Glutamatergic neuron (in vitro differentiated cells): ENCODE measurements around the gene CACNG5. TPM values are rescaled to one million over a fixed set of nuclear protein-coding genes. Genes with fewer than 3 reads are reported as not detected.

Experiments used
- DNase-seq: peaks from one replicate; pipeline ENCODE4 v3.0.0; 2022
- H3K27ac Mint-ChIP-seq: one replicate; pipeline ENCODE4 v1.8.0; 2020; ENCODE audit warnings: mild to moderate bottlenecking, mixed read lengths, inconsistent platforms; ENCODE audit not compliant: unreplicated experiment
- H3K27me3 Mint-ChIP-seq: one replicate; pipeline ENCODE4 v1.8.0; 2020; ENCODE audit warnings: mild to moderate bottlenecking, moderate library complexity, mixed read lengths, inconsistent platforms; ENCODE audit not compliant: unreplicated experiment
- H3K36me3 Mint-ChIP-seq: one replicate; pipeline ENCODE4 v1.8.0; 2020; ENCODE audit warnings: mild to moderate bottlenecking, mixed read lengths, inconsistent platforms; ENCODE audit not compliant: unreplicated experiment
- H3K4me1 Mint-ChIP-seq: one replicate; pipeline ENCODE4 v1.8.0; 2020; ENCODE audit warnings: mild to moderate bottlenecking, low read depth, mixed read lengths, inconsistent platforms; ENCODE audit not compliant: unreplicated experiment
- H3K4me3 Mint-ChIP-seq: one replicate; pipeline ENCODE4 v1.8.0; 2020; ENCODE audit warnings: mild to moderate bottlenecking, mixed read lengths, inconsistent platforms; ENCODE audit not compliant: unreplicated experiment
- H3K9me3 Mint-ChIP-seq: one replicate; pipeline ENCODE4 v1.8.0; 2020; ENCODE audit warnings: mild to moderate bottlenecking, moderate library complexity, mixed read lengths, inconsistent platforms; ENCODE audit not compliant: unreplicated experiment
- CTCF ChIP-seq: fragments of 200-600 bp; sonication (generic); IDR thresholded peaks from one replicate; pipeline ENCODE4 v1.5.0; 2021; ENCODE audit not compliant: partially characterized antibody, unreplicated experiment
- long read RNA-seq: library from polyadenylated mRNA; unstranded; transcript quantifications from one replicate; pipeline ENCODE4 v2.0.0, GENCODE V29; 2020; ENCODE audit not compliant: unreplicated experiment
- total RNA-seq: library from RNA; stranded (reverse); fragmentation: NEBNext Ultra II Directional; extraction: Animal tissue kit (Norgen Biotek cat#: 25700); gene quantifications from one replicate; pipeline ENCODE4 v1.2.1, GENCODE V29; 2021; ENCODE audit not compliant: unreplicated experiment

Gene CACNG5, protein sequence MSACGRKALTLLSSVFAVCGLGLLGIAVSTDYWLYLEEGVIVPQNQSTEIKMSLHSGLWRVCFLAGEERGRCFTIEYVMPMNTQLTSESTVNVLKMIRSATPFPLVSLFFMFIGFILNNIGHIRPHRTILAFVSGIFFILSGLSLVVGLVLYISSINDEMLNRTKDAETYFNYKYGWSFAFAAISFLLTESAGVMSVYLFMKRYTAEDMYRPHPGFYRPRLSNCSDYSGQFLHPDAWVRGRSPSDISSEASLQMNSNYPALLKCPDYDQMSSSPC
- total RNA-seq, result 45.1 TPM
- long read RNA-seq, partial matches to known transcripts, result 0 of 2 reads
- long read RNA-seq, other reads (novel, unspliced or antisense), result 2 of 2 reads

GRCh38 chr17:66834919-66835454 lies at the start of gene CACNG5:
TSS of gene CACNG5 (plus strand) at chr17:66835117. CDS start at chr17:66877333, 42,216 bp downstream.
- peak; percentile 70 for DNase-seq
- H3K27me3 Mint-ChIP-seq, result peaks cover 21% of the 10 kb centered on the region
- no peaks in the 10 kb centered on the region for H3K36me3 Mint-ChIP-seq
- TF ChIP-seq CTCF, result no peak
- H3K4me1 Mint-ChIP-seq, result peaks cover 56% of the 10 kb centered on the region
- peaks cover 16% of the 10 kb centered on the region for H3K9me3 Mint-ChIP-seq
- peak within 1 kb of the TSS; percentile 81 for H3K4me3 Mint-ChIP-seq
- peak within 1 kb of the TSS; percentile 57 for H3K27ac Mint-ChIP-seq

- Mint-ChIP-seq H3K27ac (no peak overlapping the region), H3K4me3 (no peak overlapping the region), H3K36me3 (no peaks in the 10 kb centered on the region), H3K27me3 (no peaks in the 10 kb centered on the region), H3K9me3 (no peaks in the 10 kb centered on the region), H3K4me1 (peaks cover 16% of the 10 kb centered on the region)
- DNase-seq, result no peak
- no peak for TF ChIP-seq CTCF
Measured at GRCh38 chr17:66786107-66786506, 48.8 kb upstream of the CACNG5 start.

GRCh38 chr17:66787914-66788313 lies 47.0 kb upstream of the CACNG5 start:
- H3K27ac Mint-ChIP-seq, result no peak overlapping the region
- peaks cover 18% of the 10 kb centered on the region for H3K4me1 Mint-ChIP-seq
- no peak overlapping the region for H3K4me3 Mint-ChIP-seq
- DNase-seq, result no peak
- no peak for TF ChIP-seq CTCF
- H3K27me3 Mint-ChIP-seq, result no peaks in the 10 kb centered on the region
- no peaks in the 10 kb centered on the region for H3K9me3 Mint-ChIP-seq
- no peaks in the 10 kb centered on the region for H3K36me3 Mint-ChIP-seq

GRCh38 chr17:66789093-66789492 lies 45.8 kb upstream of the CACNG5 start:
- DNase-seq, result no peak
- Mint-ChIP-seq H3K27me3 (no peaks in the 10 kb centered on the region), H3K27ac (no peak overlapping the region), H3K4me3 (no peak overlapping the region), H3K36me3 (no peaks in the 10 kb centered on the region), H3K4me1 (peaks cover 26% of the 10 kb centered on the region), H3K9me3 (no peaks in the 10 kb centered on the region)
- no peak for TF ChIP-seq CTCF

GRCh38 chr17:66789961-66790437 lies 44.9 kb upstream of the CACNG5 start:
- H3K36me3 Mint-ChIP-seq, result no peaks in the 10 kb centered on the region
- no peaks in the 10 kb centered on the region for H3K9me3 Mint-ChIP-seq
- H3K4me1 Mint-ChIP-seq, result peaks cover 26% of the 10 kb centered on the region
- no peak overlapping the region for H3K4me3 Mint-ChIP-seq
- no peak for TF ChIP-seq CTCF
- H3K27ac Mint-ChIP-seq, result no peak overlapping the region
- H3K27me3 Mint-ChIP-seq, result no peaks in the 10 kb centered on the region
- no peak for DNase-seq
